ENCODE data around the gene THSD4.

THSD4 gene

GRCh38 chr15:71114887-71115566, at the start of gene THSD4:
TSS of gene THSD4 (plus strand) at chr15:71115471.
- DNase-seq = no peak

- no peak for DNase-seq
These were observed 48.3 kb upstream of the THSD4 start for GRCh38 chr15:71066983-71067382.

GRCh38 chr15:71069693-71070092, 45.6 kb upstream of the THSD4 start:
- DNase-seq = no peak

GRCh38 chr15:71071529-71071928, 43.7 kb upstream of the THSD4 start:
- no peak for DNase-seq

GRCh38 chr15:71072423-71072822, 42.8 kb upstream of the THSD4 start:
- DNase-seq = no peak

- no peak for DNase-seq
These were observed 36.6 kb upstream of the THSD4 start for GRCh38 chr15:71078506-71079207.

GRCh38 chr15:71079208-71080044, 35.8 kb upstream of the THSD4 start:
- no peak for DNase-seq

GRCh38 chr15:71080166-71080565, 35.1 kb upstream of the THSD4 start:
- DNase-seq = no peak

- no peak for DNase-seq
These were observed 34.6 kb upstream of the THSD4 start for GRCh38 chr15:71080705-71081104.

- DNase-seq = no peak
These were observed 32.5 kb upstream of the THSD4 start for GRCh38 chr15:71082803-71083202.

GRCh38 chr15:71083349-71083748, 31.9 kb upstream of the THSD4 start:
- no peak for DNase-seq

- DNase-seq = no peak
These were observed 31.0 kb upstream of the THSD4 start for GRCh38 chr15:71084264-71084663.

GRCh38 chr15:71085809-71086208, 29.5 kb upstream of the THSD4 start:
- DNase-seq = no peak

GRCh38 chr15:71088155-71088554, 27.1 kb upstream of the THSD4 start:
- DNase-seq = no peak

GRCh38 chr15:71088683-71089082, 26.6 kb upstream of the THSD4 start:
- no peak for DNase-seq

GRCh38 chr15:71089801-71090200, 25.5 kb upstream of the THSD4 start:
- no peak for DNase-seq

- DNase-seq = no peak
These were observed 23.7 kb upstream of the THSD4 start for GRCh38 chr15:71091601-71092000.

- no peak for DNase-seq
These were observed 23.1 kb upstream of the THSD4 start for GRCh38 chr15:71092056-71092600.

- no peak for DNase-seq
These were observed 21.9 kb upstream of the THSD4 start for GRCh38 chr15:71093054-71094024.

GRCh38 chr15:71094137-71094536, 21.1 kb upstream of the THSD4 start:
- no peak for DNase-seq

- no peak for DNase-seq
These were observed 18.6 kb upstream of the THSD4 start for GRCh38 chr15:71096676-71097075.

GRCh38 chr15:71097890-71098289, 17.4 kb upstream of the THSD4 start:
- no peak for DNase-seq

Measured in cerebellar nuclear complex (tissue), 1 donor.